Lung (tissue), 12 donors: ENCODE data around the gene BCAP31. TPM values are rescaled to one million over a fixed set of nuclear protein-coding genes. Genes with fewer than 3 reads are reported as not detected.

Experiments
- ATAC-seq: fragments of 200-7000 bp; cut with Tn5 transposase; one replicate; pipeline ENCODE4 v1.9.1; 2020; ENCODE audit warnings: moderate number of reproducible peaks; ENCODE audit not compliant: insufficient read depth, low FRiP score
- DNase-seq, 3 donors: peaks; one replicate each; pipeline ENCODE4 v3.0.0-alpha.2; 2013 to 2017
- H3K27ac ChIP-seq, 2 donors: one replicate each; pipeline ENCODE4 v1.5.1; 2013; ENCODE audit warnings: mild to moderate bottlenecking in 2 of 2, moderate library complexity in 2 of 2, control low read depth in 1 of 2, inconsistent platforms in 1 of 2, low read depth in 1 of 2, low read length in 1 of 2
- H3K27me3 ChIP-seq, 3 donors: one replicate each; pipeline ENCODE4 v1.5.1; 2013; ENCODE audit warnings: low read length in 2 of 3; ENCODE audit not compliant: control insufficient read depth in 3 of 3, insufficient read depth in 3 of 3
- H3K36me3 ChIP-seq, 4 donors: one replicate each; pipeline ENCODE4 v1.5.1; 2013; ENCODE audit warnings: low read length in 4 of 4, mild to moderate bottlenecking in 1 of 4, moderate library complexity in 1 of 4; ENCODE audit not compliant: control insufficient read depth in 4 of 4, insufficient read depth in 4 of 4
- H3K4me1 ChIP-seq, 5 donors: one replicate each; pipeline ENCODE4 v1.5.1; 2013; ENCODE audit warnings: low read length in 5 of 5, mild to moderate bottlenecking in 2 of 5, moderate library complexity in 1 of 5; ENCODE audit not compliant: control insufficient read depth in 5 of 5, insufficient read depth in 5 of 5
- H3K4me3 ChIP-seq: one replicate; pipeline ENCODE4 v1.5.1; 2013; ENCODE audit warnings: mild to moderate bottlenecking, control low read depth, moderate library complexity
- H3K9ac ChIP-seq, 2 donors: one replicate each; pipeline ENCODE4 v1.5.1; 2013; ENCODE audit warnings: low read length in 2 of 2, control low read depth in 1 of 2; ENCODE audit not compliant: insufficient read depth in 1 of 2
- H3K9me3 ChIP-seq, 4 donors: one replicate each; pipeline ENCODE4 v1.5.1; 2013; ENCODE audit warnings: low read length in 3 of 4, mild to moderate bottlenecking in 1 of 4, moderate library complexity in 1 of 4; ENCODE audit not compliant: control insufficient read depth in 4 of 4, insufficient read depth in 3 of 4
- WGBS, 2 donors: extraction: QIAGEN DNeasy Blood & Tissue Kit; methylation state at CpG; one replicate each; pipeline ENCODE4 v1.1.7; 2013; 5-methylcytosine and 5-hydroxymethylcytosine counted together
- polyA plus RNA-seq, 2 donors: library from polyadenylated mRNA; stranded (reverse); fragments of 200-250 nt; gene quantifications; one replicate each; pipeline ENCODE4 v1.2.1, GENCODE V29; 2013
- total RNA-seq, 2 donors: library from RNA; depleted of rRNA in 1 of 2; stranded (reverse); fragments of >200 nt in 1 of 2; gene quantifications; one replicate each; pipeline ENCODE4 v1.2.1, GENCODE V29; 2014 to 2021
- TF ChIP-seq, protein P1 (sequence below): IDR thresholded peaks from 2 replicates; pipeline ENCODE4 v1.5.1; 2012; ENCODE audit warnings: mild to moderate bottlenecking; ENCODE audit errors: control extremely low read depth, extremely low read depth
- donor health status: control.
- donor health status: control.
- donor health status: Bipolar disorder and iron deficiency.
- donor health status: healthy.
- donor health status: DM: yes; HTN: yes; CAD: no.

The BCAP31 gene
- total and polyA plus RNA-seq, 4 donors, result 76.8 to 283 (median 206) TPM

- no peak for ATAC-seq
- peaks cover 0 to 22% (median 2%) of the 10 kb centered on the region in 4 donors for H3K36me3 ChIP-seq
These were observed 20.1 kb downstream of the BCAP31 start for GRCh38 chrX:153704021-153704526.

DNA sequence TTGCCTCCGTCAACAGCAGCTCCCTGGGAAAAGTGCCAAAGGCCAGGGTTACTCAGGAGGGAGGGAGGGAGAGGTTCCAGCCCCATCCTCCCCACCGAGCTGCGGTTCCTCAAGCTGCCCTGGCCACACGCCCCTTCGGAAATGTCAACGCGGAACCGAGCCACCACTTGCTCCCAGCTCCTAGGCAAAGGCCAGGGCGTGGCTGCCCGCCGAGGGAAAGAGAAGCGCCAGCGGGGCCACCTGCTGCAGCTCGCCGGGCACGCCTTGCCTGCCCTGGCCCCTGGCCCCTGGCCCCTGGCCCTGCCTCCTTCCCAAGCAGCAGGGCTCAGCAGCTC, 21.2 kb downstream of the BCAP31 start:
- 80% methylated on average over 8 to 16 of the region's 16 CpGs for WGBS, 2 donors
- ATAC-seq, result no peak
- Histone ChIP-seq H3K4me3 (no peak overlapping the region), H3K36me3 (peaks cover 0 to 24% (median 2%) of the 10 kb centered on the region in 4 donors), H3K27me3 (no peaks in the 10 kb centered on the region), H3K27ac (peak overlapping the region in 1 of 2 donors; percentile 26), H3K4me1 (no peaks in the 10 kb centered on the region), H3K9me3 (no peaks in the 10 kb centered on the region), H3K9ac (no peak overlapping the region)
- peak in 1 of 3 donors; percentile 26 for DNase-seq
- TF ChIP-seq, protein P1, sequence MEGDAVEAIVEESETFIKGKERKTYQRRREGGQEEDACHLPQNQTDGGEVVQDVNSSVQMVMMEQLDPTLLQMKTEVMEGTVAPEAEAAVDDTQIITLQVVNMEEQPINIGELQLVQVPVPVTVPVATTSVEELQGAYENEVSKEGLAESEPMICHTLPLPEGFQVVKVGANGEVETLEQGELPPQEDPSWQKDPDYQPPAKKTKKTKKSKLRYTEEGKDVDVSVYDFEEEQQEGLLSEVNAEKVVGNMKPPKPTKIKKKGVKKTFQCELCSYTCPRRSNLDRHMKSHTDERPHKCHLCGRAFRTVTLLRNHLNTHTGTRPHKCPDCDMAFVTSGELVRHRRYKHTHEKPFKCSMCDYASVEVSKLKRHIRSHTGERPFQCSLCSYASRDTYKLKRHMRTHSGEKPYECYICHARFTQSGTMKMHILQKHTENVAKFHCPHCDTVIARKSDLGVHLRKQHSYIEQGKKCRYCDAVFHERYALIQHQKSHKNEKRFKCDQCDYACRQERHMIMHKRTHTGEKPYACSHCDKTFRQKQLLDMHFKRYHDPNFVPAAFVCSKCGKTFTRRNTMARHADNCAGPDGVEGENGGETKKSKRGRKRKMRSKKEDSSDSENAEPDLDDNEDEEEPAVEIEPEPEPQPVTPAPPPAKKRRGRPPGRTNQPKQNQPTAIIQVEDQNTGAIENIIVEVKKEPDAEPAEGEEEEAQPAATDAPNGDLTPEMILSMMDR, result no peak

More at GRCh38 chrX:153704021-153704526, 20.1 kb downstream of the BCAP31 start:
- Histone ChIP-seq H3K4me3 (no peak overlapping the region), H3K9ac (no peak overlapping the region), H3K27me3 (no peaks in the 10 kb centered on the region), H3K9me3 (no peaks in the 10 kb centered on the region), H3K4me1 (no peaks in the 10 kb centered on the region), H3K27ac (peak overlapping the region in 1 of 2 donors; percentile 26)
- DNase-seq, result no peak
- 88 to 89% methylated on average over 14 to 18 of the region's 18 CpGs for WGBS, 2 donors
- TF ChIP-seq, protein P1, result no peak

- H3K9ac ChIP-seq, result no peak overlapping the region
- no peak overlapping the region for H3K4me3 ChIP-seq
- peaks cover 0 to 24% (median 2%) of the 10 kb centered on the region in 4 donors for H3K36me3 ChIP-seq
- TF ChIP-seq, protein P1, result no peak
- no peaks in the 10 kb centered on the region for H3K9me3 ChIP-seq
- H3K4me1 ChIP-seq, result no peaks in the 10 kb centered on the region
- no peak overlapping the region for H3K27ac ChIP-seq
- DNase-seq (no peak), ATAC-seq (no peak)
- WGBS, 2 donors, result 82 to 87% methylated on average over 21 to 23 of the region's 23 CpGs
- no peaks in the 10 kb centered on the region for H3K27me3 ChIP-seq
These were observed 21.7 kb downstream of the BCAP31 start for GRCh38 chrX:153702336-153703035.
